ENCODE data around the gene SGTA. TPM values are rescaled to one million over a fixed set of nuclear protein-coding genes. Genes with fewer than 3 reads are reported as not detected.

Gene SGTA
- total RNA-seq, 2 donors from 2014 or later = 39.6 to 52.3 TPM

DNA sequence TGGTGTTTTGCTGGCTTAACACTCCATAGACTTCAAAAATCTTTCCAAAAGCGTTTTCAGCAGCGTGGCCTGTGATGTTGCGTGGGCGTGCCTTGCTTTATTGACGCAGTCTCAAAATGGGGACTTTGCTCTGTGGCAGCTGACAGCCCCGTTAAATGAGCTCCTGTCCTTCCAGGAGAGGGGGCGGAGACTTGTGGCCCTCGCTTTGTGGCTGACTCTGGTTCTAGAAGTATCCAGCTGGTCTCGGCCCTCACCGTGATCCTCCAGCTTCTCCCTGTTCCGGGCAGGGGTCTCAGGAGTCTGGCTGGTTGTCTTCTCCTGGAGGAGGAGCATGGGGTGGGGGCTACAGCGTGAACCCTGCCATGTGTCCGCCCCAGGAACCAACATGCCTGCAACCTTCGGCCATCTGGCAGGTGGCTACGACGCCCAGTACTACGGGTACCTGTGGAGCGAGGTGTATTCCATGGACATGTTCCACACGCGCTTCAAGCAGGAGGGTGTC is 28.2 kb upstream of the SGTA start:
- peak; percentile 70 to 72 for DNase-seq
- intact Hi-C loops (cut with DNase I, micrococcal nuclease) = no loop called here
- ATAC-seq = peak; percentile 82

DNA sequence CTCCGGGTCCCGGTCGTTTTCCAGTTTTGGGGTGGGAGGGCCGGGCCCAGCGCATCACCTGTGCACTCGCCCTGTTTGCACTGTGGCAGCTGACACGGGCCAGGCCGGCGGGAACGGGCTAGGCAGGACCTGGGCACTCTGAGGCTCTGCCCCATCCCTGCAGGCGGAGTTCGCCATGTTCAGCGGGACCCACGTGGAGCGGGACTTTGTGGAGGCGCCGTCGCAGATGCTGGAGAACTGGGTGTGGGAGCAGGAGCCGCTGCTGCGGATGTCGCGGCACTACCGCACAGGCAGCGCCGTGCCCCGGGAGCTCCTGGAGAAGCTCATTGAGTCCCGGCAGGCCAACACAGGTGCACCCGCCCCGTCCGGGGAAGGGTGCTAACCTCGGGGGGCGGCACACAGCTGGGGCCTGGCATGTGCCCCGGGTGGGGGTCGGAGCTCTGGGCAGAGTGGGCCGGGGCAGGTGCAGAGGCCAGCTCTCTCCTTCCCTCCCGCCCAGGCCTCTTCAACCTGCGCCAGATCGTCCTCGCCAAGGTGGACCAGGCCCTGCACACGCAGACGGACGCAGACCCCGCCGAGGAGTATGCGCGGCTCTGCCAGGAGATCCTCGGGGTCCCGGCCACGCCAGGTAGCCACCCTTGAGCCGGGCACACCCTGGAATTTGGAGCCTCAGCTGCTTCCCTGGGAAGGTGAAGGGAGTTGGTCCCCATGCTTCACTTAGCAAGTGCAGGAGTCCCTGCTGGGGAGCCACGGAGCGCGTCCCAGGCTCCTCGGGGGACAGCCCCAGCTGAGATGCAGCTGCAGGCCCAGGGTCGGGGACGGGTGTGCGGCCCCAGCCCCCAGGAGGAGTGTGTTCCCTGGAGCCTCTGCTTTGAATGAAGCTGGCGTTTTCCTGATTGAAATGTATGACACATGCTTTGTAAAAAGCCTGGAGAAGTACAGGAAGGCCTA is 27.3 kb upstream of the SGTA start:
- intact Hi-C loops (cut with DNase I, micrococcal nuclease) = no loop called here
- DNase-seq = no peak
- ATAC-seq = no peak

DNA sequence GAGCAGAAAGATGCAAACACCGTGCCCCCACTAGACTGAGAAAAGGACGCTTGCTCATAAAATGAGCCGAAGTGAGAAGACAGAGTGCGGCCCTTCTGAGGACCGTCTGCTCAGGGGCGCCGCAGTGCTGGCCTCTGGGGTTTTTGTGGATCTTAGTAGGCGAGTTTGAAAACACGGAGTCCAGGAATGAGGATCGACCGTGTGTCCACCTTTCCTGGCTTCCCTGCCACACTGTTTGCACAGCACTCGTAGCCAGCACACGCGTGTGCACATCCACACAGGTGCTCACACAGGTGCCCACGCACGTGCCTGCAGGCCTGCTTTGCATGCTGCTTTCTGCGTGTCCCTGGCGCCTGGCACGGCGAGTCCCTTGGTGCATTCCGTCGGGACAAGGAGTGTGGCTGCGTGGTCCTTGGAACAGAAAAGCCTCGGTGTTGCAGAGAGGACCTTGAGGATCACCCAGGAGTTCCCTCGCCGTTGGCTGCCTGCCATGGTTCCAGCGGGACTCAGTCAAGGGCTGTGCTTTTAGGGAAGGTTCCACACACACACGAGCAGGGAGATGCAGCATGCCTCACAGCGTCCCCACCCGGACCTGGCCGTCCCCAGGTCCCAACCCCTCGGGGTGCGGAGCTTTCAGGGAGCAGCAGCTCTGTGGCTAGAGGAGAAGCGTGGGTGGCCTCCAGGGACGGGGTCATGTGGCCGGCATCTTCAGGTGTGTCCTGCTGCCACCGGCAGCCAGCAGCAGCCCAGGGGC is 26.5 kb upstream of the SGTA start:
- intact Hi-C loops (cut with DNase I, micrococcal nuclease) = no loop called here
- no peak for DNase-seq
- ATAC-seq = no peak

DNA sequence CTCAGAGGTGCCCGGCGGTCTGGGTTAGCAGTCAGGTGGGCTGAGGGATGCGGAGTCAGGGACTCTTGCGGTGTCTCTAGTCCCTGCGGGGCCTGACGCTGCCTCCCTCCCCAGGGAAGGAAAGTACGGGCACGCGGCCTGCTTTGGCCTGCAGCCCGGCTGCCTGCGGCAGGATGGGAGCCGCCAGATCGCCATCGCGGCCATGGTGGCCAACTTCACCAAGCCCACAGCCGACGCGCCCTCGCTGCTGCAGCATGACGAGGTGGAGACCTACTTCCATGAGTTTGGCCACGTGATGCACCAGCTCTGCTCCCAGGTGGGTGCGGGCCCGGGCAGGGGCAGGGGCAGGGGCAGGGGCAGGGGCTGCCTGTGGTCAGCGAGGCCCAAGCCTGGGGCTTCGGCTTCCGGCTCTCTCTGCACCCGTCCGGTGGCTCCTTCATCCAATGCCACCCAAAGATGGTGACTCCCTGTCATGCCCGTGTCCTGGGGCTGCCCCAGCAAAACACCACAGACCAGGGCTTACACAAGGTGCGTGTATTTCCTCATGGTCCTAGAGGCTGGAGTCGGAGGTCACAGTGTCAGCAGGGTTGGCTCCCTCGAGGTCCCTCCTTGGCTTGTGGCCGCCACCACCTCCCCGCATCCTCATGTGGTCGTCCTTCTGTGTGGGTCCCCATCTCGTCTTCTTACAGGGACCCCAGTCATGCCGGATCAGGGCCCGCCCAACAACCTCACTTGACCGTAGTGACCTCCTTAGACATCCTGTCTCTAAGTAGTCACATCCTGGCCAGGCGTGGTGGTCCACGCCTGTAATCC is 25.3 kb upstream of the SGTA start:
- no peak for DNase-seq
- intact Hi-C loops (cut with DNase I, micrococcal nuclease) = no loop called here
- no peak for ATAC-seq

DNA sequence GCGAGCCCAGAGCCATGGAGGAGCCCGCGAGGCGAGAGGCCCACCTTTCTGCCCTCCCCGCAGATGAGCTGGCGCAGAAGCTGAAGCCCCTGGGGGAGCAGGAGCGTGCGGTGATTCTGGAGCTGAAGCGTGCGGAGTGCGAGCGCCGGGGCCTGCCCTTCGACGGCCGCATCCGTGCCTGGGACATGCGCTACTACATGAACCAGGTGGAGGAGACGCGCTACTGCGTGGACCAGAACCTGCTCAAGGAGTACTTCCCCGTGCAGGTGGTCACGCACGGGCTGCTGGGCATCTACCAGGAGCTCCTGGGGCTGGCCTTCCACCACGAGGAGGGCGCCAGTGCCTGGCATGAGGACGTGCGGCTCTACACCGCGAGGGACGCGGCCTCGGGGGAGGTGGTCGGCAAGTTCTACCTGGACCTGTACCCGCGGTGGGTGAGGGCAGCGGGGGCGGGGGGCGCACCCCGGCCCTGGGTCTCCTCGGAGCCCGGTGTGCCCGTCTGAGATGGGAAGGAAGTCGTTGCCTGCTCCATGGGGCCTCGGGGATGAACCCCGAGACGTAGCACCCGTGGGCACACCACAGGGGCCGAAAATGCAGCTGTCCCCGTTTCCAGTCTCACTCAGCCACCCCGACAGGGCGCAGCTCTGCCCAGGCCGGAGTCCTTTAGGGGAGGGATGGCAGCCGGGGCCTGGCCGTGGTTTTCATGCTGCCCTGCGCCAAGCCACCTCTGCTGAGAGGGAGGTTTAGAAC is 24.5 kb upstream of the SGTA start:
- no peak for DNase-seq
- ATAC-seq = no peak
- intact Hi-C loops (cut with DNase I, micrococcal nuclease) = no loop called here

DNA sequence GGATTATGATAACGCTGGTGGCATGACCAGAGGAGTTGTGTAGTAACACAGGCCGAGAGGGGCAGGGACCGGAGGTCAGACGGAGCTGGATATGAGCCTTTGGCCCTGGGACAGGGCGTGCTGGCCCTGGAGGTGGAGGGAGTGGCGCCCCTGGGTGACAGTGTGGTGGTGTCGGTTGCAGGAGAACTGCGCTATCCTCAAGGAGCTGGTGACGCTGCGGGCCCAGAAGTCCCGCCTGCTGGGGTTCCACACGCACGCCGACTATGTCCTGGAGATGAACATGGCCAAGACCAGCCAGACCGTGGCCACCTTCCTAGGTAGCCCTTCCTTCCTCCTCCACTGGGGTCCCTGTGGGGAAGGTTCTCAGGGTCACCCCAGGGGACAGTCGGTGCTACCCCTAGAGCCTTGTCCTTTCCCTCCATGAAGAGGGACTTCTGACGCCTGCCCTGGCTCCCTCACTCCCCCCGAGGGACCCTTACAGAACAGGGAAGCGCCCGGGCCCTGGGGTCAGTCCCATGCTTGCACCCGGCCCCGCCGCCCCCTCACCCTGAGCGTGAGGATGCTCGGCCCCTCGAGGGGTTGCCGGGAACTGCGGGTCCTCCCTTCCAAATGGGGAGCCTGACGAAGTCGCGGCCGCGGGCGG is 23.8 kb upstream of the SGTA start:
- DNase-seq = no peak
- no peak for ATAC-seq
- intact Hi-C loops (cut with DNase I, micrococcal nuclease) = no loop called here

DNA sequence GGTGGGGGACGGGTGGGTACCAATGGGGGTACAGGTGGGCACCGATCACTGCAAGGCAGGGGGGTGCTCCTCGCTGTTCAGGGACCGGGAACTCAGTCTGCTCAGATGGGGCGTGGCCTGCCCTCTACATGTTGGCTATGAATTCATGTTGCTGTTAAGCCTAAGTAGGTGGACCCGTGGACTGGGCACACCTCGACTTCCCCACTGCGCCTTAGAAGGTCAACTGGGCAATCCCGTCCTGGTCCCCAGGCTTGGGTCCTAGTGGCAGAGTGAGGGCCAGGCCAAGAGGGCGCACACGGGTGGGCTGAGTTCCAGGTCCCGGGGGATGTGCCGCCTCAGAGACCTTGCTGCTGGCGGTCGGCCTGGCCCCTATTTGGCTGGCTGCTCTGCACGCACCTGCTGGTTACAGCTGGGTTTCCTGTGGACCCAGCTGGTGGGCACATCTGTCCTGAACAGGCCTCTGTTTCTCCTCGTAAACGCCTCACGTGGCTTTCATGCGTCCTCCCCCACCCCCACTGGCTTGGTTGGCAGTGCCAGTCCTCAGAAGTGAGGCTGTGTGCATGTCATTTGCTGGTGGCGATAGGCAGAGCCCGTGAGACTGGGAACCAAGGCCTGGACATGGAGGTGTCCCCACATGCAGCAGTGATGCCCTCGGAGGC is 23.0 kb upstream of the SGTA start:
- DNase-seq (no peak), ATAC-seq (no peak)
- intact Hi-C loops (cut with DNase I, micrococcal nuclease) = no loop called here

DNA sequence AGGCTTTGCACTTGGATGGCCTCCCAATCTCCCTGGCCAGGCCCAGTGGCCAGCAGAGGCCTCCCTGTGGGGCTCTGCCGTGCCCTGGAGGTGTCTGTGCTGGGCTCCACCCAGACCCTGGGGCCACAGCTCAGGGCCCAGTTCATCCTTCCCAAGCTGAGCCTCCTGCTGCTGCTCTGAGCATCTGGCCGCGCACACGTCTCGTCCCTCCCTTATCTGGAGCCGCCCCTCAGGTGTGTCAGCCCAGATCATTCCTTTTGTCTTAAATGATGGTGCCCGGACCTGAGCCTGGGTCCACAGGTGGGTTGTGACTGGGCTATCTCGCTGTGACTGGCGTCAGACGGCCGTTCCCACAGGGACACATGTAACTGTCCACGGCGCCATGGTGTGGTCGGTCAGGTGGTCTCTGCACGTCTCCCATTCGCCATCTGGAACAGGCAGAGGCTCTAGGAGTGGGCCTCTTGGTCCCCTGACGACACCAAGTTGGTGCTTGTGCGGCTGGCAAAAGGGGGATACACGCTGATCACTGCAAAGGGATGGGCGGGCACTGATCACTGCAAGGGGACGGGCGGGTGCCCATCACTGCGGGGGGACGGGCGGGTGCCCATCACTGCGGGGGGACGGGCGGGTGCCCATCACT is 22.3 kb upstream of the SGTA start:
- intact Hi-C loops (cut with DNase I, micrococcal nuclease) = no loop called here
- DNase-seq (no peak), ATAC-seq (no peak)

DNA sequence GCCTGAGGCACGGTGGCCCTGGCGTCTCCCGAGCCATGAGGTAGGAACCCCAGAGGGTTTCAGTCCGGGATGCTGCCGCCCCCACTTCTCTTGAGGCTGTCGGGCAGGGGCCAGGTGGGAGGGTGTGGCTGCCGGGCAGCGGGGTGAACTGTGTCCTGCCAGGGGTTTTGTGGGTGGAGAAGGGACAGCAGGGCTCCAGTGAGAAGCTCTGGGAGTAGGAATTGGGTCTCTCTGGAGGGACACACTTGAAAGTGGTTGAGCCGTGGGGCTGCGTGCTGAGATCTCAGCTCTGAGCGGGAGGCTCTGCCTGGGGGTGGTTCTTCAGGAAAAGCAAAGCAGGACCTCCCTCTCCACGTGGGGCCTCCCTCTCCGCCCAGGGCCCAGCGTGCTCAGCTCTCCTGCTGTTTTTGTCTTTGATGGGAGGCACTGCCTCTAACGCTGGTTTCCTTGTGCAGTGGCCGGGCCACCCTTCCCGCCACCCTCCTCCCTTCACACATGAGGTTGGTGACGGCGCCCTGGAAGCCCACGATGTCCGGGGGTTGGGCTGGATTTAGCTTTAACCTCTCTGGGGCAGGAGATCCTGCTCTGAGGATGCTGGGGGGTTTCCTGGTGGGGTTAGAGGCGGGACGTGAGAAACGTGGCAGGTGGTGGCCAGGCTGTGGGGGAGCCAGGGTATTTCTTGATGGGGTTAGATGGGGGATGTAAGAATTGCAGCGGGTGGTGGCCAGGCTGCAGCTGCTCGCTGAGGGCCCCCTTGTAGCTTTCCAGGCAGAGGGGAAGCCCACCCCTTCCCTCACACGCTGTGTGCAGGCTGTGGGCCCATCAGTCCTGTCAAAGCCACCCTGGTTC is 21.3 kb upstream of the SGTA start:
- no peak for ATAC-seq
- intact Hi-C loops (cut with DNase I, micrococcal nuclease) = no loop called here
- no peak for DNase-seq

DNA sequence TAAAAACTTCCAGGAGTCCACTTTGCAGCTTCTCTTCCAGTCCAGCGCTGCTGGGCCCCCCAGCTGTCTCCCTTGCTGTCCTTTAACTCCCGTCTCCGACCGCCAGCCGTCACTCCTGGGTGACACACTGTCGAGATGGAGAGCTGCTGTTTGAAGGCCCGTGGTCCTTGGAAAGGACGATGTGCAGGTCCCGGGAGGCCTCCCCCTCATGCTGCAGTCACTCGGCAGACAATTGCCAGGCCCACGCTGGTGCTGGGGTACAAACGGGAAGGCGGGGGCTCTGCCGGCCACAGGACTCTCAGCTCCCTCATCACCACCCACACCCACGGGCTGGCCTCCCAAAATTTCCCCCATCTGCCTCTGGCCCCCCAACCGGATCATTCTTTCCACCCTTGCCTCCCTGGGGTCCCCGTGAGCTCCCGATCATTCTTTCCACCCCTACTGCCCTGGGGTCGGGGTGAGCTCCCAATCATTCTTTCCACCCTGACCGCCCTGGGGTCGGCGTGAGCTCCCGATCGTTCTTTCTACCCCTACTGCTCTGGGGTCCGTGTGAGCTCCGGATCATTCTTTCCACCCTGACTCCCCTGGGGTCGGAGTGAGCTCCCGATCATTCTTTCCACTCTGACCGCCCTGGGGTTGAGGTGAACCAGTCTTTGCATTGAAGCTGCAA is 20.5 kb upstream of the SGTA start:
- DNase-seq (no peak), ATAC-seq (no peak)
- intact Hi-C loops (cut with DNase I, micrococcal nuclease) = no loop called here

DNA sequence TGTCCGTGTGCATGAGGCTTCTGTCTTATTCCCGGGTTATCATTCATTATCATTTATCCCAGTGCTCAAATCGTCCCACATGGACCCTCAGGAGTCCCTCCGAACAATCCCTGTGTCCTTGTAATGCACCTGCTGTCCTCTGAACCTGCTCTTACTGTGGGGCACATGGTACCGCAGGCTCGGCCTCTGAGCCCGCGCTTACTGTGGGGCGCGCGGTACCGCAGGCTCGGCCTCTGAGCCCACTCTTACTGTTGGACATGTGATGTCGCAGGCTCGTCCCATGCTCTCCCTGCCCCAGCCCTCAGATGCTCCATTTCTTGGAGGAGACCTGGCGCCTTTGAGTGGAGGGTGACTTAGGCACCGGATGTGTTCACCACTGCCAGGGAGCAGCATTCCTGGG is 19.8 kb upstream of the SGTA start:
- ATAC-seq (no peak), DNase-seq (no peak)
- intact Hi-C loops (cut with DNase I, micrococcal nuclease) = no loop called here

DNA sequence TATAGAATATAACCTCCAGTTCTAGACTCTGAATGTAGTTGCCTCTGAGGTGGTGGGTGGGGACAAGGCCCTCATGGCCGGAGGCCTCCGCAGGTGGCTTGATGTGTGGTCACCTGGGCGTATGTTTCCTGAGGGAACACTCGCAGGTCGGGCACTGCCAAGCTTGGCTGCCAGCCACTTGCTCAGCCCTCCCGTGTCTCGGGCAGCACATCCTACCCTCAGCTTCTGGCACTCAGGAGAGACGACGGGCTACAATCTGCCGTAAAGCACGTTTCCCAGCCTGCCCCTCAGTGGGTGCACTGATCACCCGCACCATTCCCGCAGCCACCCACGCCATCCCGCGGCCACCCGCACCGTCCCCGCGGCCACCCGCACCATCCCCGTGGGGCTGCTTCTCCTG is 17.4 kb upstream of the SGTA start:
- intact Hi-C loops (cut with DNase I, micrococcal nuclease) = no loop called here
- ATAC-seq (no peak), DNase-seq (no peak)

DNA sequence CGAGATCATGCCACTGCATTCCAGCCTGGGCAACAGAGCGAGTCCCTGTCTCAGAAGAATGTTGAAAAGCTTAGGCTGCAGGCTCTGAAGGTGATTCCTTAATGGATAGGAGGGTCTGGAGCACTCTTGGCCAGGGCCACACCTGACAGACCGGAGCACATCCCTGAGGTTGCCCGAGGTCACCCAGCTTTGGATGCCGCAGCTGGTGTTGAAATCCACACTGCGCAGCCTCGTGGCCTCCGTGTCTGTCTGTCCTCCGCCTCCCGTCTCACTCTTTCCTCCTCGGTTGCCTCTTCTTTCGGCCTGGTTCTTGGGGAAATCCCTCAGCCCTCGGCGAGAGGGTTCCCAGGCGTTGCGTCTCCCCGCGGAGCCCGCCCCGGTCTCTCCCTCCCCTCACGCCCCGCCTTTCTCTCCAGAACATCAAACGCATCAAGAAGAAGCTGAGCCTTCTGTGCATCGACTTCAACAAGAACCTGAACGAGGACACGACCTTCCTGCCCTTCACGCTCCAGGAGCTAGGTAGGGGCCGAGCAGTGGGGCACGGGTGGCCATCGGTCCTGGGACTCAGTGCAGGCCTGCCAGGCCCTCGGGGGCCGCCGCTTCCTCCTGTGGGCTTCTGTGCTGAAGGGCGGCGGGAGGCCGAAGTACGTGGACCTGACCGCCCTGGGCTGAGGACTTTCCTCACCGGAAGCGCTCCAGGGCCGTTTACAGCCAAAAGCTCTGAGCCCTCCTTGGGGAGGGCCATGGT is 16.4 kb upstream of the SGTA start:
- ATAC-seq (no peak), DNase-seq (no peak)
- intact Hi-C loops (cut with DNase I, micrococcal nuclease) = no loop called here

DNA sequence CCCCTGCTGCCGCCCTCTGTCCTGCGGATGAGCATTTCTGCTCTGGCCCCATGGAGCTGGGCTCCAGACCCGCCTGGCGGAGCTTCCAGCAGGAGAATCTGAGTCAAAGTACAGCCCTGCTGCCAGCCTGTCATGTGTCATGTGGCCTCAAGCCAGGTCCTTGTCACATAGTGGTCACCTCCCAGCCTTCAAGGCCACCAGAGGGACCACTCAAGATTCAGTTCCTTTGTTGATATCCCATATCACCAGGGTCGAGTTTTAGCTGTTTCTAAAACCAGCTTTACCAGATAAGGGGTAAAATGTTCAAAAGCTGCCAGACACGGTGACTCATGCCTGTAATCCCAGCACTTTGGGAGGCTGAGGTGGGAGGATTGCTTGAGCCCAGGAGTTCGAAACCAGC is 15.7 kb upstream of the SGTA start:
- DNase-seq = no peak
- no peak for ATAC-seq
- intact Hi-C loops (cut with DNase I, micrococcal nuclease) = no loop called here

DNA sequence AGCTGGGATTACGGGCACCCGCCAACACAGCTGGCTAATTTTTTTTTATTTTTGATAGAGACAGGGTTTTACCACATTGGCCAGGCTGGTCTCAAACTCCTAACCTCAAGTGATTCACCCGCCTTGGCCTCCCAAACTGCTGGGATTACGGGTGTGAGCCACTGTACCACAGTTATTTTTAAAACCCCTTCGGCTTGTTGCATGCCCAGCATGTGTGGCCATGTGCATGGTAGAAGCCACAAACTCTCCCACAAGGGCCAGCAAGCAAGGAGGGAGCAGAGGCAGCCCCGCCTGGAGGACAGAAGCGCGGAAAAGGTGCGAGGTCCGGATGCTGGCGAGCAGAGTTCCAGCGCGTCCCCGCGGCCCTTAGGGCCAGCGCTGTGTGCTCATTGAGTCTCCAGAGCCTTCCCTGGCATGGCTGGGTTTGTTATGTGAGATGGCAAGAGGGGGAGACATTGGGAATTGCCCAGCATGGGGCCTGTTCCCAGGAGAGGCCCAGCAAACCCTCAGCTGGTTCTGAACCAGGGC is 15.1 kb upstream of the SGTA start:
- DNase-seq (no peak), ATAC-seq (no peak)
- intact Hi-C loops (cut with DNase I, micrococcal nuclease) = no loop called here

Data from left colon (tissue), 2 donors.